Measurements from ENCODE around the gene COL11A1.

COL11A1 gene

DNA sequence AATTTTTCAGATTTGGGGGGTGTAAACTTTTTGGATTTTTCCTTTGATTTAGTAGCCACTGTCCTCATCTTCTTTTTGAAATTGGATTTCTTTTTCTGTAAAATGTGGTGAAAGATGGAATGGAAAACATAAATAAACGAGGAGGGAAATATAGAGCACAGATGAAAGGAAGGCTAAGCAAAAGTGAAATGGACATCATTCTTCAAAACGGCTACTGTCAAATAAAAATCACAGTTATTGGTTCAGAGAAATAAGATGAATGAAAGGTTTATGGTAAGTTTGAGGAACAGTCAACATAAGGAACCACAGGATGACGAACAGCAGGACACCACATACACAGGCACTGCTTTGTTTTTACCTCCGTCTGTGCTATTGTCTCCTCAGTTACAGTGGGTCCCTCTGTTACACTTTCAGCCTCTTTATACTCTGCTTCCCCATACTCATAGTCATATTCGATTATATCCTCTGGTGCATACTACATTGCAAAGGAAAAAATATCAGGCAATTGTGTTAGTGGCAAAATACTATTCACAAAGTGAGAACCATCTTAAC is 82.4 kb downstream of the COL11A1 start:
- Histone ChIP-seq H3K4me1 (ENCODE audit: control insufficient read depth in 1 of 2, insufficient read depth in 2 of 2, low read length in 2 of 2) (no peaks in the 10 kb centered on the region), H3K9me3 (ENCODE audit: control insufficient read depth in 1 of 2, low read length in 2 of 2) (no peaks in the 10 kb centered on the region), H3K9ac (ENCODE audit: low read depth in 1 of 2, low read length in 2 of 2) (no peak overlapping the region), H3K4me3 (ENCODE audit: low read depth in 1 of 2, low read length in 2 of 2) (no peak overlapping the region), H3K27me3 (ENCODE audit: control insufficient read depth in 1 of 2, insufficient read depth in 2 of 2, low read length in 2 of 2) (no peaks in the 10 kb centered on the region), H3K27ac (ENCODE audit: low read depth, low read length) (no peak overlapping the region), H3K36me3 (ENCODE audit: control insufficient read depth in 1 of 2, insufficient read depth in 2 of 2, low read length in 2 of 2) (no peaks in the 10 kb centered on the region)

- Histone ChIP-seq H3K36me3 (ENCODE audit: control insufficient read depth in 1 of 2, insufficient read depth in 2 of 2, low read length in 2 of 2) (no peaks in the 10 kb centered on the region), H3K4me1 (ENCODE audit: control insufficient read depth in 1 of 2, insufficient read depth in 2 of 2, low read length in 2 of 2) (no peaks in the 10 kb centered on the region), H3K4me3 (ENCODE audit: low read depth in 1 of 2, low read length in 2 of 2) (no peak overlapping the region), H3K27ac (ENCODE audit: low read depth, low read length) (no peak overlapping the region), H3K9ac (ENCODE audit: low read depth in 1 of 2, low read length in 2 of 2) (no peak overlapping the region), H3K27me3 (ENCODE audit: control insufficient read depth in 1 of 2, insufficient read depth in 2 of 2, low read length in 2 of 2) (no peaks in the 10 kb centered on the region), H3K9me3 (ENCODE audit: control insufficient read depth in 1 of 2, low read length in 2 of 2) (no peaks in the 10 kb centered on the region)
Measured at GRCh38 chr1:103024051-103024450, 84.3 kb downstream of the COL11A1 start.

DNA sequence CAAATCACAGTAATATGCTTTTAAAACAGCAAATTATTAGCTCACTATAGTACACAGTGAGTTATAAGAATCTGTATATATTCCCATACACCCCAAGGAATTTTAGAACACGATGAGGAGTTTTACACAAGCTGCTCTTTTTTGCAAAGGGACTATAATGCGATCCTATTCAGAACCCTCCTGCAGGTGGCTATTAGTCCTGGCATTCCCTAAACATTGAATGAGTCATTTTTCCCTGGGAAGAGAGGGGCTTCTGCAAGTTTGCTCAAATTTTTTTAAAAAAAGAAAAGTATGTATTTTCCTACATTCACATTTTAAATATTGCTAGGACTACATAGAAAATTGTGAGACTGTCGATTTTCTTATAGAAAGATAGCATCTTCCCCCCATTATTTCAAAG is 106.3 kb downstream of the COL11A1 start:
- H3K27me3 ChIP-seq (ENCODE audit: control insufficient read depth in 1 of 2, insufficient read depth in 2 of 2, low read length in 2 of 2), result no peaks in the 10 kb centered on the region
- no peak overlapping the region for H3K27ac ChIP-seq (ENCODE audit: low read depth, low read length)
- no peaks in the 10 kb centered on the region for H3K4me1 ChIP-seq (ENCODE audit: control insufficient read depth in 1 of 2, insufficient read depth in 2 of 2, low read length in 2 of 2)
- H3K4me3 ChIP-seq (ENCODE audit: low read depth in 1 of 2, low read length in 2 of 2), result no peak overlapping the region
- no peaks in the 10 kb centered on the region for H3K36me3 ChIP-seq (ENCODE audit: control insufficient read depth in 1 of 2, insufficient read depth in 2 of 2, low read length in 2 of 2)
- H3K9me3 ChIP-seq (ENCODE audit: control insufficient read depth in 1 of 2, low read length in 2 of 2), result no peaks in the 10 kb centered on the region
- H3K9ac ChIP-seq (ENCODE audit: low read depth in 1 of 2, low read length in 2 of 2), result no peak overlapping the region

DNA sequence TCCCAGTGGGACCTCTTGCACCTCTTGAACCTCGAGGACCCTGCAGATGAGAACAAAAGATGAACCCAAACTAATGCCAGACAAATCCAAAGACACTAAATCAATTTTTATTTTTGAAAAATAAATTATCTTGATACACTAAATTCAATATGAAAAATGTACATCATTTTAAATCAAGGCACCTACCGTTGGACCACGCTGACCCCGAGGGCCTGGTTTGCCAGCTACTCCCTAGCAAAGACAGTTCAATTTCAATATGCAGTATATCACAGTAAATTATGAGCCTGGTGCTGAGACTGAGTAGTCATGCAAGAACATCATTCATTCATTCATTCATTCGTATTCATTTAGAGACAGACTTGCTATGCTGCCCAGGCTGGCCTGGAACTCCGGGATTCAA is 129.4 kb downstream of the COL11A1 start:
- no peaks in the 10 kb centered on the region for H3K4me1 ChIP-seq (ENCODE audit: control insufficient read depth in 1 of 2, insufficient read depth in 2 of 2, low read length in 2 of 2)
- no peak overlapping the region for H3K4me3 ChIP-seq (ENCODE audit: low read depth in 1 of 2, low read length in 2 of 2)
- H3K36me3 ChIP-seq (ENCODE audit: control insufficient read depth in 1 of 2, insufficient read depth in 2 of 2, low read length in 2 of 2), result no peaks in the 10 kb centered on the region
- H3K9me3 ChIP-seq (ENCODE audit: control insufficient read depth in 1 of 2, low read length in 2 of 2), result no peaks in the 10 kb centered on the region
- no peak overlapping the region for H3K9ac ChIP-seq (ENCODE audit: low read depth in 1 of 2, low read length in 2 of 2)
- H3K27ac ChIP-seq (ENCODE audit: low read depth, low read length), result no peak overlapping the region
- H3K27me3 ChIP-seq (ENCODE audit: control insufficient read depth in 1 of 2, insufficient read depth in 2 of 2, low read length in 2 of 2), result no peaks in the 10 kb centered on the region

- Histone ChIP-seq H3K4me3 (ENCODE audit: low read depth in 1 of 2, low read length in 2 of 2) (no peak overlapping the region), H3K27ac (ENCODE audit: low read depth, low read length) (no peak overlapping the region), H3K9ac (ENCODE audit: low read depth in 1 of 2, low read length in 2 of 2) (no peak overlapping the region), H3K9me3 (ENCODE audit: control insufficient read depth in 1 of 2, low read length in 2 of 2) (no peaks in the 10 kb centered on the region), H3K36me3 (ENCODE audit: control insufficient read depth in 1 of 2, insufficient read depth in 2 of 2, low read length in 2 of 2) (no peaks in the 10 kb centered on the region), H3K27me3 (ENCODE audit: control insufficient read depth in 1 of 2, insufficient read depth in 2 of 2, low read length in 2 of 2) (no peaks in the 10 kb centered on the region), H3K4me1 (ENCODE audit: control insufficient read depth in 1 of 2, insufficient read depth in 2 of 2, low read length in 2 of 2) (no peaks in the 10 kb centered on the region)
Measured at GRCh38 chr1:102977292-102977691, 131.0 kb downstream of the COL11A1 start.

DNA sequence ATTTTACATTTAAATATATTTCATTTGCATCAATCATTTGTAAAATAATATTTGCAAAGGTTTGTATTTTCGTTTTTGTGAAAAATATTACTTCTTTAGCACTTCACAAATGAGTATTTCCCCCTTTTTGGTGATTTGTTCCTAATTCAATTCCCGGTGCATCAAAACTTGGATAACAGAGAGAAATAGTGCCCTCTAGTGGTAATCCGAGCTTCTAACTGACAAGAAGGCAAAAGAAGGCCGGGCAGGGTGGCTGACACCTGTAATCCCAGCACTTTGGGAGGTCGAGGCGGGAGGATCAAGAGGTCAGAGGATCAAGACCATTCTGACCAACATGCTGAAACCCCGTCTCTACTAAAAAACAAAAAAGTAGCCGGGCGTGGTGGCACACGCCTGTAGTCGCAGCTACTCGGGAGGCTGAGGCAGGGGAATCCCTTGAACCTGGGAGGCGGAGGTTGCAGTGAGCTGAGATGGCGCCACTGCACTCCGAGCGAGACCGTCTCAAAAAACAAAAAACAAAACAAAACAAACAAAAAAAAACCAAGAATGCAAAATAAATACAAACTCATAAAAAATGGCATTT is 137.7 kb downstream of the COL11A1 start:
- Histone ChIP-seq H3K9ac (ENCODE audit: low read depth in 1 of 2, low read length in 2 of 2) (no peak overlapping the region), H3K4me3 (ENCODE audit: low read depth in 1 of 2, low read length in 2 of 2) (no peak overlapping the region), H3K36me3 (ENCODE audit: control insufficient read depth in 1 of 2, insufficient read depth in 2 of 2, low read length in 2 of 2) (no peaks in the 10 kb centered on the region), H3K27me3 (ENCODE audit: control insufficient read depth in 1 of 2, insufficient read depth in 2 of 2, low read length in 2 of 2) (no peaks in the 10 kb centered on the region), H3K27ac (ENCODE audit: low read depth, low read length) (no peak overlapping the region), H3K4me1 (ENCODE audit: control insufficient read depth in 1 of 2, insufficient read depth in 2 of 2, low read length in 2 of 2) (no peaks in the 10 kb centered on the region), H3K9me3 (ENCODE audit: control insufficient read depth in 1 of 2, low read length in 2 of 2) (no peaks in the 10 kb centered on the region)

DNA sequence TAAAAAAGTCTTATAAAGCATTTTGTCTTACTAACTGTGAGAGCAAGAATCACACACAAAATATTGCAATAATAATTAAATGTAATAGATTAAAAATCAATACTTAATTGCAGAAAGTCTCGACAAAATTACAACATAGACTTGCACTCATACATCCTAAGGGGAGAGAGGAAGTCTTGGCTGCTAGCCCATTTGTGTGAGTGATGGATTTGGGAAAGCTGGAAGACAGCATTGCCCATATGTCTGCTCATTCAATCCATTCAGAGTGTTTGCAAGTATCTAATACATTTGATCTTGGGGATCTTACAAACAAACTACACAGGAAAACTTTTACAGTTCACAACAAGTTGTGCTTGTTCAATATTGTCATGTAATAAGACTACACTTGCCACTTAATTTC is 140.5 kb downstream of the COL11A1 start:
- Histone ChIP-seq H3K27me3 (ENCODE audit: control insufficient read depth in 1 of 2, insufficient read depth in 2 of 2, low read length in 2 of 2) (no peaks in the 10 kb centered on the region), H3K4me3 (ENCODE audit: low read depth in 1 of 2, low read length in 2 of 2) (no peak overlapping the region), H3K27ac (ENCODE audit: low read depth, low read length) (no peak overlapping the region), H3K4me1 (ENCODE audit: control insufficient read depth in 1 of 2, insufficient read depth in 2 of 2, low read length in 2 of 2) (no peaks in the 10 kb centered on the region), H3K9me3 (ENCODE audit: control insufficient read depth in 1 of 2, low read length in 2 of 2) (no peaks in the 10 kb centered on the region), H3K9ac (ENCODE audit: low read depth in 1 of 2, low read length in 2 of 2) (no peak overlapping the region), H3K36me3 (ENCODE audit: control insufficient read depth in 1 of 2, insufficient read depth in 2 of 2, low read length in 2 of 2) (no peaks in the 10 kb centered on the region)

- Histone ChIP-seq H3K9ac (ENCODE audit: low read depth in 1 of 2, low read length in 2 of 2) (no peak overlapping the region), H3K36me3 (ENCODE audit: control insufficient read depth in 1 of 2, insufficient read depth in 2 of 2, low read length in 2 of 2) (no peaks in the 10 kb centered on the region), H3K4me1 (ENCODE audit: control insufficient read depth in 1 of 2, insufficient read depth in 2 of 2, low read length in 2 of 2) (no peaks in the 10 kb centered on the region), H3K9me3 (ENCODE audit: control insufficient read depth in 1 of 2, low read length in 2 of 2) (no peaks in the 10 kb centered on the region), H3K27me3 (ENCODE audit: control insufficient read depth in 1 of 2, insufficient read depth in 2 of 2, low read length in 2 of 2) (no peaks in the 10 kb centered on the region), H3K27ac (ENCODE audit: low read depth, low read length) (no peak overlapping the region), H3K4me3 (ENCODE audit: low read depth in 1 of 2, low read length in 2 of 2) (no peak overlapping the region)
Measured at GRCh38 chr1:102961549-102961948, 146.8 kb downstream of the COL11A1 start.

DNA sequence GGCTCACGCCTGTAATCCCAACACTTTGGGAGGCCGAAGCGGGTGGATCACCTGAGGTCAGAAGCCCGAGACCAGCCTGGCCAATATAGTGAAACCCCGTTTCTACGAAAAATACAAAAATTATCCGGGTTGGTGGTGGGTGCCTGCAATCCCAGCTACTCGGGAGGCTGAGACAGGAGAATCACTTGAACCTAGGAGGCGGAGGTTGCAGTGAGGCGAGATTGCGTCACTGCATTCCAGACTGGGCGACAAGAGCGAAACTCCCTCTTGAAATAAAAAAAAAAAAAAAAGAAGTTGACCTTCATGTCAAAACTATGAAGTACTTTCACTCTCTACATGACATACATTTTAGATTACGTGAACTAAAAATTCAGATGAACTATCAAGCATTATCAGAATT is 153.7 kb downstream of the COL11A1 start:
- no peaks in the 10 kb centered on the region for H3K27me3 ChIP-seq (ENCODE audit: control insufficient read depth in 1 of 2, insufficient read depth in 2 of 2, low read length in 2 of 2)
- no peak overlapping the region for H3K27ac ChIP-seq (ENCODE audit: low read depth, low read length)
- H3K9me3 ChIP-seq (ENCODE audit: control insufficient read depth in 1 of 2, low read length in 2 of 2), result no peaks in the 10 kb centered on the region
- no peak overlapping the region for H3K9ac ChIP-seq (ENCODE audit: low read depth in 1 of 2, low read length in 2 of 2)
- no peaks in the 10 kb centered on the region for H3K4me1 ChIP-seq (ENCODE audit: control insufficient read depth in 1 of 2, insufficient read depth in 2 of 2, low read length in 2 of 2)
- no peak overlapping the region for H3K4me3 ChIP-seq (ENCODE audit: low read depth in 1 of 2, low read length in 2 of 2)
- no peaks in the 10 kb centered on the region for H3K36me3 ChIP-seq (ENCODE audit: control insufficient read depth in 1 of 2, insufficient read depth in 2 of 2, low read length in 2 of 2)

- H3K36me3 ChIP-seq (ENCODE audit: control insufficient read depth in 1 of 2, insufficient read depth in 2 of 2, low read length in 2 of 2), result no peaks in the 10 kb centered on the region
- H3K27ac ChIP-seq (ENCODE audit: low read depth, low read length), result no peak overlapping the region
- H3K27me3 ChIP-seq (ENCODE audit: control insufficient read depth in 1 of 2, insufficient read depth in 2 of 2, low read length in 2 of 2), result no peaks in the 10 kb centered on the region
- no peaks in the 10 kb centered on the region for H3K9me3 ChIP-seq (ENCODE audit: control insufficient read depth in 1 of 2, low read length in 2 of 2)
- H3K4me1 ChIP-seq (ENCODE audit: control insufficient read depth in 1 of 2, insufficient read depth in 2 of 2, low read length in 2 of 2), result no peaks in the 10 kb centered on the region
- no peak overlapping the region for H3K9ac ChIP-seq (ENCODE audit: low read depth in 1 of 2, low read length in 2 of 2)
- no peak overlapping the region for H3K4me3 ChIP-seq (ENCODE audit: low read depth in 1 of 2, low read length in 2 of 2)
Measured at GRCh38 chr1:102952400-102952799, 155.9 kb downstream of the COL11A1 start.

GRCh38 chr1:102942324-102942723 is 166.0 kb downstream of the COL11A1 start:
- no peak overlapping the region for H3K9ac ChIP-seq (ENCODE audit: low read depth in 1 of 2, low read length in 2 of 2)
- H3K9me3 ChIP-seq (ENCODE audit: control insufficient read depth in 1 of 2, low read length in 2 of 2), result no peaks in the 10 kb centered on the region
- H3K36me3 ChIP-seq (ENCODE audit: control insufficient read depth in 1 of 2, insufficient read depth in 2 of 2, low read length in 2 of 2), result no peaks in the 10 kb centered on the region
- H3K27me3 ChIP-seq (ENCODE audit: control insufficient read depth in 1 of 2, insufficient read depth in 2 of 2, low read length in 2 of 2), result no peaks in the 10 kb centered on the region
- no peaks in the 10 kb centered on the region for H3K4me1 ChIP-seq (ENCODE audit: control insufficient read depth in 1 of 2, insufficient read depth in 2 of 2, low read length in 2 of 2)
- H3K4me3 ChIP-seq (ENCODE audit: low read depth in 1 of 2, low read length in 2 of 2), result no peak overlapping the region
- no peak overlapping the region for H3K27ac ChIP-seq (ENCODE audit: low read depth, low read length)
